ENCODE data around the gene PER2.
A peak's percentile ranks its signal among the peaks of the same experiment; 100 is the strongest.
"Not testable (repeated sequence)": the region's sequence is repeated elsewhere in the genome, so short reads cannot be mapped to it uniquely, and the experiment has no call there.

Gene PER2

GRCh38 chr2:238288650-238289573 is 502 bp upstream of the PER2 start:
- peak; percentile 96 for DNase-seq (ENCODE audit: low spot score)

DNA sequence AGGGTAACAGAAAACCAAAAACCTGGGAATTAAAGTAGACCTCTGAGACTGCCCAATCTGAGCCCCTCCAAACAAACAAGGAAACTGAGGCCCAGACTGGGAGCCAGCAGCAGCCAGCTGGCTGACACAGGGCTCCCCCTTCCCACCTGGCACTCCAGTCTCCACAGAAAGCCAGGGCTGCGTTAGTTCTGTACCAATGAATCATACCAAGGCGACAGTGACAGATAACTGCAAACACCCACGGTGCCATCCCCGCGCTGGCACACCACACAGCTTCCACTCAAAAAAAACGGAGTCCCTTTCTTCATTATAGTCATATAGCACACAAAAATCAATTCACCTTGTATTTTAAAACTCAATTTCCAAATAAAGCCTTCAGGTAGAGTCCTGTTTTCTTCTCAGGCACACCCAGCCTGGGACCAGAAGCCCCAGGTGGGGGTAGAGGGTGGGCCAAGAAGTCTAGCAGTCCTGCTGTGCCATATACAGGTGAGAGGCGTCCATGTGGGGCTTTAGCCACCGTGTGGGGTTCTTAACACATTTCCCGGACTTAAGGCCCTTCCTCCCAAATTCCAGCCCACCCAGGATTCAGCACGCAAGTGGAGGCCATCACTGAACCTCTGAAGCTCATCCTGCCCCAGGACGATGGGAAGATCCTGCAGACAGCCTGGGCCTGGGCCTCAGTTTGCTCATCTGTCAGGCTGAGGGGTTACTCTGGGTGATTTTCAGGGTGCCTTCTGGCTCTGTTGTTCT is 1.2 kb downstream of the PER2 start:
- no peak for DNase-seq (ENCODE audit: low spot score)

DNA sequence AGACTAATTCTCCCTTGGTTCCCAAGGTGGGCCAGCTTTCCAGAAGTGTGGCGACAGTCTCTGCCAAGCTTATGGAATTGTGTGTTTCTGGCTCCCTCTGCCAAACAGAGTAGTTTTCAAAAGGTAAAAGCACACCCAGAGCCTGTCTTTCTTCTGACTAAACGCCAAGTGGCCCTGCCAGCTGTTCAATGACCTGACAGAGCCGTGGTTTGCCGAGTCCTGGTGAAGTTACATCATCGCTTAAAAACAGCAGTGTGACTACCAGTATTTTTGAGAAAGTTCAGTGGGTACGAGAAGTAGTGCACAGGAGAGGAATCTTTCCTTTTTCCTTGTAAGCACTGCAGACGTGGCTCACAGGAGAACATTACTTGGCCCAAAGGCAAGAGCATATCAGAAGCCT is 1.9 kb downstream of the PER2 start:
- DNase-seq (ENCODE audit: low spot score), result no peak

GRCh38 chr2:238286095-238286494 is 2.3 kb downstream of the PER2 start:
- no peak for DNase-seq (ENCODE audit: low spot score)

DNA sequence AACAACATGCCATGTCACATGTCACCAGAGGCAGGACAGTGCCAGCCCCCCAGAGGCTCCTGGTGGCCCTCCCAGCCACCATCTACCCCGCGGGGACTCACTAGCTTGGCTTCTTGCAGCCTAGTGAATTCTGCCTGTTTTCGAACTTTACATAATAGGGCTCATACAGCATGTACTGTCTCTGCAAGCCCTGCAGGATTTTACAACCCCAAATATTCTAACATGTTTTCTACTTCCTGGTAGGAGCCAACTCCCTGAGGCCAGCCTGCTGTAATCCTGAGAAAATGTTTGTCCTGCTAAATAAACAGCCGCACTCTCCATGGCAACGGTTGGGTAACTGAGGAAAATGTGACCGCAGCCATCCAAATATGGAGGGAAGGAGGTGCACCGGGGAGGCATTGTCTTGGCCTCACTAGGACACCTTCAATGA is 2.7 kb downstream of the PER2 start:
- DNase-seq (ENCODE audit: low spot score), result no peak

GRCh38 chr2:238284802-238285515 is 3.5 kb downstream of the PER2 start:
- no peak for DNase-seq (ENCODE audit: low spot score)

GRCh38 chr2:238282861-238283738 is 5.3 kb downstream of the PER2 start:
- DNase-seq (ENCODE audit: low spot score), result no peak

GRCh38 chr2:238281826-238282480 is 6.5 kb downstream of the PER2 start:
- DNase-seq (ENCODE audit: low spot score), result no peak

GRCh38 chr2:238280083-238280825 is 8.2 kb downstream of the PER2 start:
- DNase-seq (ENCODE audit: low spot score), result no peak

- DNase-seq (ENCODE audit: low spot score), result no peak
Observed at GRCh38 chr2:238279324-238279682, 9.1 kb downstream of the PER2 start.

DNA sequence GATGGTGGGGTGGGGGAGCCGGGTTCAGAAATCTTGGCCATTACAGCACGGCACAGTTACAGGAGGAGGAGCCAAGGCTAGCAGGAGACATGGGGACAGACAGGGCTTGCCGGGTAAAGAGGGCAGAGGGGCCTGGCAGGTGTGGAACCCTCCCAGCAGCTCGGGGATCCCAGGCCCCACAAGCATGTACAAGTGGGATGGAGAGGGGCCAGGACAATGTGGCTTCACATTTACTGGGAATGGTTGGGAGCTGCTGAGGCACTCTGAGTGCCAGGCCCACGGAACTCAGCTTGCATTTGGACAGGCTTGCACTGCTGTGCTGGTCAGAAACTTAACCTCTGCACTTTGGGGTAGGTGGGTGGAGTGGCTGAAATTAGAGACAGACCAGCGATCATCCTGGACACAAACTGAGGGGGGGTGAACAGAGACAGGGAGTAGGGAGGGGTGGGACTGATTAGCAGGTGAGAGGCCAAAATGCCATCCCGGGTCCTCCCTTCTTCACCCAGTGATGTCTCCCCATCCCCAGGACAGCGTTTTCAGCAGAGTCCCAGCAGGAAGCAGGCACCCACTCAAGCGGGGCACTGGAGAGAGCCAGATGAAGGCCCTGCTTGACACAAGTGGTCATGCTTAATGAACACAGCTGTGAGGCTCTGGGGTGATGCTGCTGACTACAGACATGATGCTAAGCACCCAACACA is 9.6 kb downstream of the PER2 start:
- no peak for DNase-seq (ENCODE audit: low spot score)

DNA sequence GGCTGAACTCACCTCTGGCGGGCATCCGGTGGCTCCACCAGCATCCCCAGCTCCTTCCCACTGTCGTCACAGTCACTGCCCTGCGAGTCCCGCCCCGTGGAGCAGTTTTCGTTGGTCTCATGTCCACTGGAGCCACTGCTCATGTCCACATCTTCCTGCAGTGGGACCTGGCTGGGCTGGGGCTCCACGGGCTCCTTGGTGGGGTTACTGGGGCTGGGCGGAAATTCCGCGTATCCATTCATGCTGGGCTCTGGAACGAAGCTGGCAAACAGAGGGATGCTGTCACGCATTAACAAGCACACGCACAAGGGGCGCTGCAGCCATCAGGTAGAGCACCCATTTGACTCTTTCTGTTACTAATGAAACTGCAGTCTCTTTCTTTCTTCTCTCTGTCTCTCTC is 10.7 kb downstream of the PER2 start:
- no peak for DNase-seq (ENCODE audit: low spot score)

DNA sequence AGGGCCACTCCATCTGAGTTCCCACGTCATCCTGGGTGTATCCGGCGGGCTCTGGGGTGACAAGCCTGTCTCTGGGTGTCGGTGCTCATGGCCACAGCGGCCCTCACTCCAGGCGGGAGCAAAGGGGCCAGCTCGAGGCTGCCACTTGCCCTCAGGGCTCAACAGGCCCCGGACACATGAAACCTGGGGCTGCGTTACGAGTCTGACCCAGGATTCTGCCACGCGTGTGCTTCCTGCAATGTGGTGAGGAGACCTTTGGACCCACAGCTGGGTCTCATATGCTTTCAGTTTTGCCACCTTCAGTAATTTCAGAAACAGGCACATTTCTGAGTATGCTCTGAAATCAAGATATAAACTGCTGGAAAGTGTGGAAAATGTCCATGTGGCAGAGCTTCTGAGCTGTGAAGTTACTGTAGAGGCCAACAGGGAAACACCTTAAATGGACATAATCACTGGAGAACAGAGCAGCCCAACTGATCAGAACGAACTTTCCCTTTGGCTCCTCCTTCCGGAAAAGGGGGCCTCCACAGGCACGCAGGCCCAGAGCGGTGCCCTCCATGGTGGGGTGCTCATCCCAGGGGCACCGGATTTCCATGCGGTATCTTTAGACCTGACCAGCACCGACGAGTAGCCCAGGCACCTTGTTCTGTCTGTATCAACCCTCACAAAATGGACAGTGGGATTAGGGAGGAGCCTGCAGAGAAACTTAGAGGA is 14.1 kb downstream of the PER2 start:
- no peak for DNase-seq (ENCODE audit: low spot score)

- not testable (repeated sequence) for DNase-seq (ENCODE audit: low spot score)
Observed at GRCh38 chr2:238273433-238273832, 15.0 kb downstream of the PER2 start.

- DNase-seq (ENCODE audit: low spot score), result no peak
Observed at GRCh38 chr2:238272156-238272555, 16.3 kb downstream of the PER2 start.

- DNase-seq (ENCODE audit: low spot score), result not testable (repeated sequence)
Observed at GRCh38 chr2:238271686-238272085, 16.7 kb downstream of the PER2 start.

DNA sequence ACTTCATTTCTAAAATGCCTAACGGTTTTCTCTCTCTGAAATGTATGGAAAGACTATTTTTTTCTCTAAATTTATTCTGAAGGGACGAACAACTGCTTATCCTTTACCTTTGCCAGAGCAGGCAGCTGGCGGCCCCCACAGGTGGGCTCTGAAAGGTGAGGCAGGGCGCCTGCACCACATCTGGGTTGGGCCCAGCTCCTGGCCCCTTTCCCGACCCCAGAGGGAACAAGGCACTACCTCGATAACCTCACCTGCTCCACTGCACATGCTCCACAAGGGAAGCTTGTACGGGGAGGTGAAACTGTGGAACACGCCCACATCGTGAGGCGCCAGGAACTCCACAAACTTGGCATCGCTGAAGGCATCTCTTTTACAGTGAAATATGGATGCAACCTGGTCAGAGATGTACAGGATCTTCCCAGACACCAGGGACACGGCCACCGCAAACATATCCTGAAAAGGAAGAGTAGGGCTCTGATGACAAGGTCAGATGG is 17.3 kb downstream of the PER2 start:
- DNase-seq (ENCODE audit: low spot score), result no peak

- DNase-seq (ENCODE audit: low spot score), result no peak
Observed at GRCh38 chr2:238270606-238271005, 17.8 kb downstream of the PER2 start.

- no peak for DNase-seq (ENCODE audit: low spot score)
Observed at GRCh38 chr2:238269741-238270140, 18.7 kb downstream of the PER2 start.

Measured in germinal center (tissue), 1 donor.